Erythroblast (primary cell): ENCODE results near the gene NEDD4L.

Experiments
- DNase-seq, 2 experiments: peaks; one replicate each; lab custom pipeline; 2025; lab: John Stamatoyannopoulos, UW
- GATA1 ChIP-seq: IDR thresholded peaks from 2 replicates; pipeline ENCODE4 v1.6.1; 2011; ENCODE audit warnings: low read depth, mild to moderate bottlenecking, control low read depth, low read length, moderate library complexity
- POLR2A ChIP-seq: IDR thresholded peaks from 2 replicates; pipeline ENCODE4 v1.6.1; 2011; ENCODE audit warnings: mild to moderate bottlenecking, low read length

The NEDD4L gene

DNA sequence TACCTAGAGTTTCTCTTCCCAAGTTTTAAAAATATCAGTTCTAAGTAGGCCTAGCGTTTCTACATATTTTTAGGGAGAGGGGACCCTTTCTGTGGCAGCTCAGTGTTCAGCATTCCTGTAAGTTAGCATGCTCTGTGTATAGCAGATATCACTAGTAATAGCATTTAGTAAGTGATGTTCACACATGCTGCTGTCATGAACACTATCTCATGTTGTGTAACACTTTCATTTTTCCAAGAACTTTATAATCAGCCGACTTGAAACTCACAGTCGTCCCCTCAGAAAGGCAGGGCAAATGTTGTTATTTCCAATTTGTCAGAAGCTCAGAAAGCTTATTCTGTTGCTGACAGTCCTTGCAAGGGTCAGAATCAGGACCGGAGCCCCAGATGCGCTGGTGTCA is 317.2 kb downstream of the NEDD4L start:
- TF ChIP-seq POLR2A: no peak
- no peak for TF ChIP-seq GATA1
- DNase-seq: no peak

DNA sequence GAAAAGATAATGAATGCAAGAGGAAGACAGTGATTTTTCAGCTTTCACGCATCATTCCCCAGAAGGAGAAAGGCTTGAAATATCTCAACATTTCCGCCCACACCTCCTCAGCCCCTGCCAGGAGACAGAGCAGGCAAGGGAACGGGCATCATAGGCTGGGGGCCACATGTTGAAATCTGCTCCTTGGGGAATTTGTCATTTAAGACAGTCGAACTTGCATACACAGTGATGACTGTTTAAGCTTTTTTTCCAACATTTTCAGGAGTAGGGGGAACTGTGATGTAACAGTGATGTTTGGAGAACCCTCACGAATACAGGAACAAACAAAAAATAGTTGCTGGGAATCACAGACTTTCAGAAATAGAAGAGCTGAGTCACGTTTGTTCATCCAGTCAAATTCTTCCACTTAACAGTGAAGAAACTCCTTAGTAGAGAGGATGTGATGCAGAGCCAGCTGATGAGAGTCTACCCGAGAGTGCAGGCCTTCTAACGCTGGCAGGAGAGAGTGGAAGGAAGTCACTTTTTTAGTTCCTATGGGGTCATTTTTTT is 318.1 kb downstream of the NEDD4L start:
- no peak for DNase-seq
- TF ChIP-seq POLR2A (no peak), GATA1 (no peak)

DNA sequence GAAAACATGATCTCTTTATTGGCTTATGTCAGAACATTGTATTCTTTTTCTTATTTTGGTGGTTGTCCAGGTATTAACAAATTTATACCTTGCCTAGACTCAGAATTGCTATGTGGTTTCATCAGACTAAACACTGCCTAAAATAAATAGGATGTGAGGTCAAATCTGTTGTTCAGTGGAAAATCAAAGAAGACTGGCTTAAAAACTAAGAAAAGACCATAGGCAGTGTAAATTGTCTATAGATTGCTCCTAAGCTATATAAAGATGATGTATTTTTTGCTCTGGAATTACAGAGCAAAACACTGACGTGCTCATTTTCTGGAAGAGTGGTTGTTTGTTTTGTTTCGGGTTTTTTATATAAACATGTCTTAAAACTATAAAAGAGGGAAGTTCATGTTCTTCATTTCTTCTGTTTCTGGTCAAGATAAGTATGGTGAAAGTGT is 318.8 kb downstream of the NEDD4L start:
- TF ChIP-seq GATA1 (no peak), POLR2A (no peak)
- no peak for DNase-seq

DNA sequence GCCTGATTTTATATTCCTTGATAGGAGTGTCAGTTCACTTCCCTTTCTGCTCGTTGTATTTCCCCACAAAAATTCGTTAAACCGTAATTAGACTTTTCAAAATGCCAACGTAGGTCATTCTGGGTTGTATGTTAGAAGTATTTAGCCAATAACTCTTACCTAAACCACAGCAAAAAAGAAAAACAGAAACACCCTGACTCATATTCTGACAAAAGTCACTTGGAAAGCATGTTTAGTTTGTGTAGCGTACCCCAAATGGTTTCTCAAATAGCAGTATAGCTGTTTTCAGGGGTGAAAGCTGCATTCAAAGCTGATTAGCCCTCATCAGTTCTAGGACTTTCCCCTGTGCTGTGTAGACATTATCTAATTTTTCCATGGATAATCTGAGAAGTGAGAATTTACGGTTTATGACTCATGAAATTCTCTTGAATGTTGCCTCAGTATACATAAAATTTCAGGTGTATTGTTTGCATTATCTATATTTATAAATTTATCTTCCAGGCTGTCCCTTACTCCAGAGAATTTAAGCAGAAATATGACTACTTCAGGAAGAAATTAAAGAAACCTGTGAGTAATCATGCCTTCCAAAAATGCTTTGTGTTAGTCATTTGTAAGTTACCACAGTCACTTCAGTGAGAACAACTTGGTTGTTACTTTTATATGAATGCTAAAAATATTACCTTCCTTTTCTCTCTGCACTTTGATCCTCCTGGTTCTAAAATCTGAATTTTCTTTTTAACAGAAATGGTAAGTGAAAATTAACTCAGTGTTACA is 319.9 kb downstream of the NEDD4L start:
- TF ChIP-seq GATA1 (no peak), POLR2A (no peak)
- no peak for DNase-seq

DNA sequence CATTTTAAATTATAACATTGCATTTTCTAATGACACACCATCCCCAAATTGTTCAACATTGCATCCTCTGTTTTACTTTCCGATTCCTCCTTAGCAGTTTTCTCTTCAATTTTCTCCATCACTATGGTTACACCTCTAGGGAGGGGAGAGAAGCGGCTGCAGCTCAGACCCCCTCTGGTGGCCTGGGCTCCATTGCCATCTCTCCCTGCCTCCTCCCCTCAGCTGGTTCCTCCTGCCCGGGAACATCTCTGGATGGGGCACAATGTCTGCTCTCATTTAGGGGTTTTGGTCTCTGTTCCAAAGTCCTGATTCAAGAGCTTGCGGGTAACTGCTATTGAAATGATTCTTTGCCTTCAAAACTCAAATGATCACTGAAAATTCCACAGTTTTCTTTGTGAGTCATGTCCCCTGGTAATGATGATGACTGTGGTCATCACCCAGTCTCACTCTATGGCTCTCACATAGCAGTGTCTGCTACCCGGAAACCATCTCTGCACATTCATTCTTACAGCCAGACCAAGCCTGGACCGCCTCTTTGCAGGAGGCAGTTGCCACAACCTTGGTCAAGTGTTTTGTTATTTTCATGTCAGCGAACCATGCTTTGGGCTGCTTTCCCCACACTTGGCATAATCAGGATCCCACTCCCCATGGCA is 321.0 kb downstream of the NEDD4L start:
- DNase-seq: no peak
- TF ChIP-seq GATA1: no peak
- no peak for TF ChIP-seq POLR2A

DNA sequence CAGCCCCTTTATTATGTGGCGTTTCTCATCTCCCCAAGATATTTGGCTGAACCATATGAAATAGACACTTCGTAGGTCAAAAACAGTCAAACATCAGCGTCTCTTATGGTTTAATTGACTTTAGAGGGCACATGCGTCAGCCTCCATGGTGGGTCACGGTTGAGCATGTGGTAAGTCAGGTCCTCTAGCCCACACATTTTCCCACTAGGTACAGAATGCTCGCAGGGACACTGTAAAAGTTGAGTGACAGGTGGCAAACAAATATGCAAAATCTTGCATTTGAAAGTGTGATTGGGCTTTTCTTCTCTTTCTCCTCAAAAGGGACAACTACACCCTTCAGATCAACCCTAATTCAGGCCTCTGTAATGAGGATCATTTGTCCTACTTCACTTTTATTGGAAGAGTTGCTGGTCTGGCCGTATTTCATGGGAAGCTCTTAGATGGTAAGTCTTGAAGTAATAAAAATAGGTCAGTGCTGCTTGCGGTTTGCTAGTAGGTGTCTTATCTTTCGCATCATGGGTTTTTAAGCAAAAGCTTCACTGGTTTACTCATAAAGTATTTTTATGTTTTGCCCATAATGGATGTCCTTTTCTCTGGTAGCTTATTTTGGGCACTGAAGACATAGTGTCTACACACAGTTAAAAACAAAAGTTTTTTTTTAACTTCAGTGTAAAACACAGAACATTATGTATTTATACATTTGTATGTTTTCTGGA is 323.6 kb downstream of the NEDD4L start:
- DNase-seq: no peak
- no peak for TF ChIP-seq POLR2A
- no peak for TF ChIP-seq GATA1

DNA sequence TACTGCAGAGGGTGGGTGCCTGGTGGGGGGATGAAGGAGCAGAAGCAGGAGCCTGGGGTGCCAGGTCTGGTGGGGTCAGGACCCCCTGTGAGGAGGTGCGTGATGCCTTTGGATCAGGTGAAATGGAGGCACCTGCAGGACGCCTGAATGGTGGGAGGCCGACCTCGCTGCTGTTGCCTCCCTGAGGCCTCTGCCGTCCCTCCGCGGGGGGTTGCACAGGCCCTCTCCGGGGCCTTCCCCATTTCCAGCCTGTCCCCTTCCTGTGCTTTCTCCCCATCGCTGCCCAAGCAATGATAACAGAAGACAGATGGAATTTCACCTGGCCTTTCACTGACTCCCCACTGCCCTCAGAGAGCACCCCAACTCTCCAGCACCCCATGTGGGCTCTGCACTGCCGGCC is 325.6 kb downstream of the NEDD4L start:
- TF ChIP-seq GATA1 (no peak), POLR2A (no peak)
- DNase-seq: no peak

DNA sequence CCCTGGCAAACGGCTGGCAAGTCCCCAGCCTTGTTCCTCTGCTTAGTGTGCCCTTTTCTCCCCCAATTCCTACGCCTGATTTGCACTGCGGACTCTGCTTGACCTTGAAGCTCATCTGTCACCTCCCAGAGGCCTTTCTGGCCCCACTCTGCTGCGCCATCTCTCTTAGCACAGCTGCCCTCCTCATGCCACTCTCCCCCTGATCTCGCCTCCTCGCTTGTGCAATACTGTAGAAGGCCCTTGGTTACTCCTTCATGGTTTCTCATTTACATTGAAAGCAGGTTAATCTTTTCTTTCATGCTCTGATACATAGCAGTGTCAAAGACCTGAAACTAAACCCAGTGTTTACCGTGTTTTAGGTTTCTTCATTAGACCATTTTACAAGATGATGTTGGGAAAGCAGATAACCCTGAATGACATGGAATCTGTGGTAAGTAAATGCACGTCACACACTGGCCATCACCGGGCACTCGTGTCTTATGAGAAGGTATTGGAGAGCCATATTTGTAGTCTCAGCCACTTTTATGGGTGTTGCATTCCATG is 326.1 kb downstream of the NEDD4L start:
- no peak for DNase-seq
- TF ChIP-seq POLR2A (no peak), GATA1 (no peak)

DNA sequence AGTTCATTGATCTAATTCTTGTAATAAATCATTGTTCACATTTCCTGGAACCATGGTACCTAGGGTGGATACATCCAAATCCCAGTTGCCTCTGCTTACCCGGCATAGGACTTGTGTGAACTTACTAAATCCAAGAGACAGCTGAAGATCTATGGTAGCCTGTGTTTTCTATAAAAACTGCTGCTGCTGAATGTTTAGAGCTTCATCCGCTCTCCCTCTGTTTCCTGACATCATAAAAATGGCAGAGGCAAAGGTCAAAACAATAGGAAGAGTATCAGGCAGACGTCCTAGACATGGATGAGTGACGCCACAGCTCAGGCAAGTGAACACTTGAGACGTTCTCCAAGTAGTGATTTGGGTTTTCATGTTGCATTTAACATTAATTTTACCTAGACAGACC is 326.6 kb downstream of the NEDD4L start:
- no peak for DNase-seq
- no peak for TF ChIP-seq POLR2A
- TF ChIP-seq GATA1: no peak

DNA sequence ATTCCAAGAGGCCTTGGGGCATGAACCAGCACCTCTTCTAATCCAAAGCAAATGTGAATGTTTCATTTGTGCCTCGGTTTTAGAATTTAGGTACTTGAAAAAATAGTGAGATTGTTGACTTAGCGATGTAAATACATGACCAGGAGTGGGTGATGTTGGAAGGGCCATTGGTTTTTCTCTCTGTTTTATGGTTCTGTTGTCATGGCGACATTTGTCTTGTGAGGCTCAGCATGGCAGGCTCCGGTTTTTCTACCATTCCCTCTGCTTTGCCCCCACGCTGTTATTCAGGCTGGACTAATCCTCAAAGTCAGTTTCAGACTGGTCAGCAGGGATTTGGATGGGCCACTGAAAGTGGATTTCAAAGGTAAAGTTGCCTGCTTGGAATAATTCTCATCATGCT is 329.5 kb downstream of the NEDD4L start:
- TF ChIP-seq GATA1 (no peak), POLR2A (no peak)
- DNase-seq: no peak

DNA sequence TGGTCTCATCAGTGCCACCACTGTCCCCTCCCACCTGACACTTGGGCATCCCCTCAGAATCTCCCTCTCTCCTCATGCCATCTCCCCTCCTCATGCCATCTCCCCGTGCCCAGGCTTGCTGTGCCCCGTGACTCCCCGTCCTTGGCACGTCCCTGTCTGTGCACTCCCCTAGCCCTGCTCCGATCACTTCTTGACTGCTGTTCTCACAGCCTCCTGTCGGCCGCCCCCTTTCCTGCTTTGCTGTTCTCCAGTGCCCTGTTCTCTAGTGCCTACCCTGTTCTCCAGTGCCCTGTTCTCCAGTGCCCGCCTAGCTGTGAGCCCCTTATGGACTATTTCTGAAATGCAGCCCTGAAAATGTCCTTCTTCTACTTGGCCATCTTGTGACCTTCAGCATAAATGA is 331.0 kb downstream of the NEDD4L start:
- DNase-seq: no peak
- TF ChIP-seq POLR2A (no peak), GATA1 (no peak)

DNA sequence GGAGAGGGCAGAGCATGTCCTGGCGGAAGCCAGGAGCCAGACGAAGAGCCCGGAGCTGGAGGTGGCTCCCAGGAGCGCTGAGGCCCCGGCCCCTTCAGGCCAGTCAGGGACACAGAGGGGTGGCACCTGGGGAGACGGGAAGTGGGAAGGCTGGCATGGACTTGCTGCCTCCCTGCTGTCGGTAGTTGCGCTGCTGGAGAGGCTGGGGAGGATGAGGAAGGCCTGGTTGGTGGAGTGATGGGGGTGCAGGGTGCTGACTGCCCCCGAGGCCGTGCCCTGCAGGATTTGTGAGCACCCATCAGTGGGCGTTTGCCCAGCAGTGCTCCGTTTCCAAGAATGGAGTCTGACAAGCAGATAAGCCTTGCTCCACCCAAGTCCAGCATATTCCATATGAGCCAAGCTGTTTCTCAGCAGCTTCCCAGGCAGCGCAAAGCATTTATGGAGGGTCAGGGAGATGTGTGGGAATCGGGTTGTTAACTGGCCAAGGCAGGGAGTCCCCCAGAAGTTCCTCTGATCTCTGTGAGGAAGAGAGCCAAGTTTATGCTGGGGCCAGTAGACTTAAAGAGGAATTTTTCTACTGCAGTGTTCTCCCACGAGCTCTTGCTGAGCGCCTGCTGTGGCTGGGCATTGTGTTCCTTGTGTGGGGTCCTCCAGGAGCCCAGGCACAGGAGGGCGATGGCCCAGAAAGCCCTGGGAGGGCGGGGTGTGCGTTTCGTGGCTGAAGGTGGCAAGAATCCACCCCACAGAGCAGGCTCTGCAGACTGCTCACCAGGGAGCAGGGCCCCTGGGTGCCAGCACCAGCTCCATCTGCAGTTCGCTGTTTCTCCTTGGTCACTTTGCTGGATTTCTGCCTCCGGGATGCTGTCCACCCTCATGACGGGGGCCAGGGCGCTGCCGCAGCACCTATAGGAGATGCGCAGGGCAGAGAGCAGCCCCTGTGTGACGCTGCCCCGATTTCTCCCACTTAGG is 334.7 kb downstream of the NEDD4L start:
- no peak for DNase-seq
- no peak for TF ChIP-seq POLR2A
- TF ChIP-seq GATA1: no peak
